ENCODE results near the gene BST1.
"Not testable (repeated sequence)": the region's sequence is repeated elsewhere in the genome, so short reads cannot be mapped to it uniquely, and the experiment has no call there.

The BST1 gene

DNA sequence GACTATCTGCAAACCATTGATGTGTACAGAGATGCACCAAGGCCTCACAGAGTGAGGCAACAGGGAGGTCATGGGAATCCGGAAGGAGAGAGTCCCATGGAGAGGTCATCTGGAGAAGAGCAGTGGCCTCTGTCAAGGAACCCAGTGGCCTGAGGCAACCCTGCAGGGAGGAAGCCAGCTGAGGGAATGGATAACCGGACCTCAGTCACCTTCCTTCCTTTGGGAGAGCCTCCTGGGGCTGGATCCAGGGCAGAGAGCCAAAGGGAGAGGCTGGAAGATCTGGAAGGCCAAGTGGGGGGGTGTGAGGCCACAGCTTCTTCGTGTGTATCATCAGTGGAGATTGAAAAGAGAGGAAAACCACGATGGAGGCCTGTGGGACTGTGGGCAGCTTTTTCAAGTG, 50.9 kb downstream of the BST1 start:
- no peak for DNase-seq

DNA sequence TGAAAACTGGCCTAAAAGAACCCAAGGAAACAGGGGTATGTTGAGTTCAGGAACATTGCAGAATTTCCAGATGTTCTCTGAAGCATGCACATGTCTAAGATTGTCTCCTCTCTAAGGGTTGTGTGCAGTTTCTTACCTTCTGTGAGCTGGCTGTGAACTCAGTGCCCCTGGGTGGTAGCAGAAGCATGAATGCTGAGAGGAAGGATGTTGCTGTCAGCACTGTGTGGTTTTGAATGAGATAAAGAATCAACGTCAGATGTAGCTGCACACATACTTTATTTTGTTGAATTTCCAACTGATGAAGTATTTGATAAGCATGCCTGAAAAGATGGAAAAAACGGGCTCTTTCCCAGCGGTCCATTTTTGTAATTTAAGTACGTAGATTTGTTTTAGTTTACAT, 51.5 kb downstream of the BST1 start:
- peak; percentile 61 for DNase-seq

GRCh38 chr4:15755321-15756155, 52.7 kb downstream of the BST1 start:
- peak; percentile 80 for DNase-seq

- peak; percentile 85 for DNase-seq
These were observed 53.5 kb downstream of the BST1 start for GRCh38 chr4:15756361-15756861.

- no peak for DNase-seq
These were observed 54.2 kb downstream of the BST1 start for GRCh38 chr4:15757054-15757453.

- DNase-seq, result no peak
These were observed 55.4 kb downstream of the BST1 start for GRCh38 chr4:15758294-15758693.

DNA sequence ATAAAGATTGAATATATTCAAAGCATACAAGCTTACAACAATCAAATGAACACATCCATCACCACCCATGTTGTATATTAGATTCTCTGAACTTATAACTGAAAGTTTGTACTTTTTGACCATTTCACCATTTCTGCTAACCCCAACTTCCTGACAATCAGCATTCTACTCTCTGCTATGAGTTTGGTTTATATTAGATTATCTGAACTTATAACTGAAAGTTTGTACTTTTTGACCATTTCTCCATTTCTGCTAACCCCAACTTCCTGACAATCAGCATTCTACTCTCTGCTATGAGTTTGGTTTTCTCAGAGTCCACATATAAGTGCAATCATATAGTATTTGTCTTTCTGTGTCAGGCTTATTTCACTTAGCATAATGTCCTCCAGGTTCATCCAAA, 59.6 kb downstream of the BST1 start:
- DNase-seq, result not testable (repeated sequence)

DNA sequence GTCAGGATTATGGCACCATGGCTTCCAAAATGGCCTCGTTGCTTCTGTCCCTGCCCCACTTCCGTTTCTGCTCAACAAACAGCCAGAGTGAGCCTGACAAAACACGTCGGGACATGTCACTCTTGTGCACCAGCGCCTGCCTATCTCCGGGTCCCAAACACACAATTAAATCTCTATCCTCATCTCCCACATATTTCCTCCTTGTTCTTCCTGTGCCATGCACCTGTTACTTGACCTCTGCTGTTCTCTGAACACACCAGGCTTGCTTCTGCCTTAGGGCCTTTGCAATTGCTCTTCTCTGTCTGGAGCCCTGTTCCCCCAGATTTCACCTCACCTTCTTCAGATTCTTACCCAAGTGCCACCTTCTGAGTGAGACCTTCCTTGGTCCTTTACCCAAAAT, 62.5 kb downstream of the BST1 start:
- DNase-seq, result no peak

- peak; percentile 58 for DNase-seq
These were observed 63.2 kb downstream of the BST1 start for GRCh38 chr4:15765910-15766697.

DNA sequence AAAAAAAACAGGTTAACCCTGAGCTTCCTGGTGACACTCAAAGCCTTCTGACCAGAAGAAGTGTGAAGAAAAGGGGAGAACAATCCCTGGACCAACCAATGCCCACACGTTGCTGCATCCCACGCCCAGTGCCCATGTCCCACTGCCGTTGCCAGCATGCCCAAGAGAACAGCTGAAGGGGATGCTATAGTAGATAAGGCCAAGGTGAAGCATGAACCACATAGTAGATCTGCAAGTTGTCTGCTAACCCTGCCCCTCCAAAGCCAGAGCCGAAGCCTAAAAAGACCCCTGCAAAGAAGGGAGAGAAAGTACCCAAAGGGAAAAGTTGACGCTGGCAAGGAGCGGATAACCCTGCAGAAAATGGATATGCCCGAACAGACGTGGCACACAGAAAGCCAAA, 64.0 kb downstream of the BST1 start:
- DNase-seq, result no peak

- no peak for DNase-seq
These were observed 66.3 kb downstream of the BST1 start for GRCh38 chr4:15769202-15769601.

- peak; percentile 42 for DNase-seq
These were observed 68.6 kb downstream of the BST1 start for GRCh38 chr4:15771216-15772058.

DNA sequence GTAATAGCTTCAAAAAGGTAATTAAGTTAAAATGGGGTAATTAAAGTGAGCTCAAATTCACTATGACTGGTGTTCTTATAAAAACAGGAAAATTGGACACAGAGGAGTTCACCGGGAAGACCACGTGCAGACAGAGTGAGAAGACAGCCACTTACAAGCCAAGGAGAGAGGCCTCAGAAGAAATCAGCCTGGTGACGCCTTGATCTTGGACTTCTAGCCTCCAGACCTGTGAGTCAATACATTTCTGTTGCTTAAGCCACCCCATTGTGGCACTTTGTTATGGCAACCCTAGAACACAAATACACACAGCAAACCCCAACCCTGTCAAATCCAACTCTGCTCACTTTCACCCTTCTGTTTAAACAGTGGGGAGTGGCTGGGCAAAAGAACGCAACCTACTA, 71.2 kb downstream of the BST1 start:
- no peak for DNase-seq

DNA sequence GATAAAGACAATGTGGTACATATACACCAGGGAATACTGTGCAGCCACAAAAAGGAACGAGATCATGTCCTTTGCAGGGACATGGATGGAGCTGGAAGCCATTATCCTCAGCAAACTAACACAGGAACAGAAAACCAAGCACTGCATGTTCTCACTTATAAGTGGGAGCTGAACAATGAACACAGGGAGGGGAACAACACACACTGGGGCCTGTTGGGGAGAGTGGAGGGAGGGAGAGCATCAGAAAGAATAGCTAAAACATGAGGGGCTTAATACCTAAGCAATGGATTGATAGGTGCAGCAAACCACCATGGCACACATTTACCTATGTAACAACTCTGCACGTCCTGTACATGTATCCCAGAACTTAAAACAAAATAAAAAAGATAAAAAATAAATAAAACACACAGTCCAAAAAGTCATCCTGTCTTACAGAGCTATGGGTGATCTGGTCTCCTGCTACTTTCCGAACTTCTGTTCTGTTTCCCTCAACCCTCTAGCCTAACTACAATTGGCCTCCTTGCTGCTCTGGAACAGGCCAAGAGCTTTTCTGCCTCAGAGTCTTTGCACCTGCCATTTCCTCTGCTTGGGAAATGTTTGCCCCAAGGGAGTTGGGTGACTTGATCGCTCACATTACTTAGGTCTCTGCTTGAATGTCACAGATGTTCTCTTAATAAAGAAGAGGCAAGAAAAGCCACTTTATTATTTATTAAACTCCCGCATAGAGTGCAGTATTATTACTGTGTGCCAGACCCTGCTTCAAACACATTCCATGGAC, 74.2 kb downstream of the BST1 start:
- no peak for DNase-seq

DNA sequence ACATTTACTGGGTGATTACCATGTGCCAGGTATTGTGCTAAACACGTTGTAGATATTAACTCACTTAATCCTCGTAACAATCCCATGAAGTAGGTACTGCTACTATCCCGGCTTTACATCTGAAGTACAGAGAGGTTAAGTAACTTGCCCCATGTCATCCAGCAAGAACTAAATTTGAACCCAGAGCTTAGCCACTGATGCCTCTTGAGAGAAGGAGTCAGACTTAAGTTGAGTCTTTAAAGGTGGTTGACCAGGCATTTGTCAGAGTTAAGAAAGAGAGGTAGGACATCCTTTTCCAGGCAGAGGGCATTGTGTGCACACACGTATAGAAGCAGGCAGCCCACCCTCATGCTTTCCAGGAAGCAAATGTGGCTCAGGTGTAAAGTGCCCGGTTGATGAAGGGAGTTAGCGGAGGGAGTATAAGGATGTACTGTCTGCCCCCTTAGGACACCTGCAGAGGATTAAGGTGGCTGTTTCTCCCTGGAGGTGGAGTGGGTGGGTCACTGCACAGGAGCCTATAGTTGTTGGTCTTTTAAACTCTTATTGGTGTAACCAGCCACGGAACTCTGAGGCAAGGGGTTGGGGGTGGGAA, 74.9 kb downstream of the BST1 start:
- no peak for DNase-seq

GRCh38 chr4:15778289-15779241, 75.7 kb downstream of the BST1 start, which contains the start of gene CD38:
TSS of gene CD38 (plus strand) at chr4:15778328. CDS start at chr4:15778415, 87 bp downstream.
- DNase-seq, result peak; percentile 66

- DNase-seq, result no peak
These were observed 76.4 kb downstream of the BST1 start for GRCh38 chr4:15779306-15779705.

GRCh38 chr4:15779809-15780208, 76.9 kb downstream of the BST1 start:
- DNase-seq, result no peak

DNA sequence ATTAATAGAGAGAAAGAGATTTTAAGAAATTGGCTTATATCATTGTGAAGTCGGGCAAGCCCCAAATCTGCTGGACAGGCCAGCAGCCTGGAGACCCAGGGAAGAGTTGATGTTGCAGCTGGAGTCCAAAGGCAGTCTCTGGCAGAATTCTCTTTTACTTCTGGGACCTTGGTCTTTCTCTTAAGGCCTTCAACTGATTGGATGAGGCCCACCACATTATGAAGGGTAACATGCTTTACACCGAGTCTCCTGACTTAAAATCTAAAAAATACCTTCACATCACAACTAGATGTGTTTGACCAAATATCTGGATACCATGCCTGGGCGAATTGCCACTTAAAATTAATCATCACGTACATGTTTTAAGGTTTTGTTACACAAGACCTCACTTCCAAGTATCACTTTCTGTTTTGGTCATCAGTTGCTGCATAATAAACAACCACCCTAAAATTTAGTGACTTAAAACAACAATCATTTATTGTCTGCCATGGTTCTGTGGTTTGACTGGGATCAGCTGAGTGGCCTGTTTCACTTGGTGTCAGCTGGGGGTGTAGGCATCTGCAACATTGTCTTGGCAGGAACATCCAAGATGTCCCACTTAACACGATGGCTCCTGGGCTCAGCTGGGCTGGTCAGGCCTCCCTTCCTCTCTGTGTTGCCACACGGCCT, 78.7 kb downstream of the BST1 start:
- DNase-seq, result peak; percentile 56
